A673 (cell line): Measurements from ENCODE around the gene DGUOK. TPM values are rescaled to one million over a fixed set of nuclear protein-coding genes. Genes with fewer than 3 reads are reported as not detected.

Experiments
- BruUV-seq: library from RNA; stranded (reverse); fragments of 400-500 nt; replicated peaks from 2 replicates; lab custom pipeline; 2021; lab: Mats Ljungman, UMichigan
- CTCF ChIA-PET: fragments of 300-600 bp; sonication (Branson Sonifier 250); formaldehyde crosslinking; loops from one replicate; lab custom pipeline; 2022; ENCODE audit warnings: antibody characterized with exemption; lab: Charles Lee
- POLR2A ChIA-PET: fragments of 300-600 bp; sonication (Branson Sonifier 250); formaldehyde crosslinking; loops from one replicate; lab custom pipeline; 2022; ENCODE audit warnings: antibody characterized with exemption; ENCODE audit not compliant: low non-redundant PET; lab: Charles Lee
- DNase-seq: peaks from one replicate; pipeline ENCODE4 v3.0.0-alpha.2; 2015; ENCODE audit warnings: low spot score
- H3K27ac ChIP-seq: fragments of 200-600 bp; sonication (generic); 2 replicates; pipeline ENCODE4 v1.5.1; 2016; ENCODE audit warnings: mixed run types, low read depth, mild to moderate bottlenecking, mixed read lengths, antibody characterized with exemption, low read length; ENCODE audit not compliant: poor library complexity, severe bottlenecking
- H3K27me3 ChIP-seq: fragments of 200-600 bp; sonication (generic); replicated peaks from 2 replicates; pipeline ENCODE4 v1.6.1; 2017; ENCODE audit warnings: mixed run types, low read depth, mild to moderate bottlenecking, mixed read lengths, antibody characterized with exemption, low read length; ENCODE audit not compliant: insufficient read depth, poor library complexity
- H3K36me3 ChIP-seq: fragments of 200-600 bp; sonication (generic); 2 replicates; pipeline ENCODE4 v1.6.1; 2016; ENCODE audit warnings: mixed run types, mild to moderate bottlenecking, mixed read lengths, antibody characterized with exemption, low read length; ENCODE audit not compliant: insufficient read depth, poor library complexity, severe bottlenecking
- H3K4me1 ChIP-seq: fragments of 200-600 bp; sonication (generic); 2 replicates; pipeline ENCODE4 v1.6.1; 2017; ENCODE audit warnings: mixed run types, mild to moderate bottlenecking, mixed read lengths, antibody characterized with exemption, low read length; ENCODE audit not compliant: insufficient read depth, poor library complexity, severe bottlenecking
- H3K4me3 ChIP-seq: fragments of 200-600 bp; sonication (generic); 2 replicates; pipeline ENCODE4 v1.5.1; 2016; ENCODE audit warnings: low read depth, mixed run types, mild to moderate bottlenecking, mixed read lengths, low read length; ENCODE audit not compliant: poor library complexity, severe bottlenecking
- H3K9me3 ChIP-seq: fragments of 200-600 bp; sonication (generic); 2 replicates; pipeline ENCODE4 v1.6.1; 2016; ENCODE audit warnings: mixed run types, low read depth, mild to moderate bottlenecking, mixed read lengths, antibody characterized with exemption, low read length; ENCODE audit not compliant: poor library complexity, severe bottlenecking
- CTCF ChIP-seq: fragments of 300-800, 200-600 bp; sonication (generic); conservative IDR thresholded peaks from 2 replicates; pipeline ENCODE4 v1.5.1; 2017; ENCODE audit warnings: low read depth, mild to moderate bottlenecking, antibody characterized with exemption, low read length, moderate library complexity, mixed read lengths
- EZH2 ChIP-seq: fragments of 200-600 bp; sonication (generic); IDR thresholded peaks from 2 replicates; pipeline ENCODE4 v1.6.1; 2017; ENCODE audit warnings: borderline replicate concordance, low read depth, mild to moderate bottlenecking, mixed read lengths, antibody characterized with exemption, low read length; ENCODE audit not compliant: poor library complexity, severe bottlenecking
- intact Hi-C: fragments of 100-400 bp; cut with micrococcal nuclease; formaldehyde crosslinking; loops from one replicate; pipeline ENCODE4 v1.10.0; 2022; ENCODE audit not compliant: unreplicated experiment
- total RNA-seq: library from RNA; stranded (reverse); gene quantifications from 2 replicates; pipeline ENCODE4 v1.2.3, GENCODE V29; 2021

The DGUOK gene
- total RNA-seq, 1 experiment from 2014 or later, result 106 TPM

GRCh38 chr2:74007121-74007520 is 80.4 kb downstream of the DGUOK start:
- Histone ChIP-seq H3K9me3 (no peaks in the 10 kb centered on the region), H3K27me3 (no peaks in the 10 kb centered on the region), H3K4me1 (peaks cover 76% of the 10 kb centered on the region), H3K27ac (peak overlapping the region; percentile 56), H3K36me3 (no peaks in the 10 kb centered on the region), H3K4me3 (no peak overlapping the region)
- BruUV-seq, result no TSS peak
- DNase-seq, result no peak
- CTCF ChIA-PET, result no interaction called here
- intact Hi-C loops, result no loop called here
- no peak for TF ChIP-seq EZH2
- TF ChIP-seq CTCF, result no peak
- POLR2A ChIA-PET, result no interaction called here

GRCh38 chr2:74007711-74008110 is 81.0 kb downstream of the DGUOK start:
- Histone ChIP-seq H3K36me3 (no peaks in the 10 kb centered on the region), H3K27ac (no peak overlapping the region), H3K9me3 (no peaks in the 10 kb centered on the region), H3K27me3 (no peaks in the 10 kb centered on the region), H3K4me1 (peaks cover 74% of the 10 kb centered on the region), H3K4me3 (no peak overlapping the region)
- ChIA-PET POLR2A (no interaction called here), CTCF (no interaction called here)
- TF ChIP-seq CTCF (no peak), EZH2 (no peak)
- intact Hi-C loops, result no loop called here
- BruUV-seq, result no TSS peak
- no peak for DNase-seq

Other genes starting within 250 kb of the DGUOK start
- gene TPRKB, start 189.5 kb upstream of the DGUOK start, total RNA-seq, result 57.3 and 57.5 TPM in 2 replicates
- gene DUSP11, start 146.8 kb upstream of the DGUOK start, total RNA-seq, result 17.7 and 19.9 TPM in 2 replicates
- not detected in 2 replicates for gene C2orf78, start 142.7 kb upstream of the DGUOK start, total RNA-seq
- gene STAMBP, start 97.9 kb upstream of the DGUOK start, total RNA-seq, result 66.3 and 67.1 TPM in 2 replicates
- gene ACTG2, start 33.9 kb upstream of the DGUOK start, total RNA-seq, result 0.59 and 2.7 TPM in 2 replicates
- gene TET3, start 58.0 kb downstream of the DGUOK start, total RNA-seq, result 26.3 and 28.7 TPM in 2 replicates
- gene BOLA3, start 221.0 kb downstream of the DGUOK start, total RNA-seq, result 55.9 and 71.9 TPM in 2 replicates